HUDEP-2 (cell line): ENCODE data around the gene ARPC4.
"Not testable (repeated sequence)": the region's sequence is repeated elsewhere in the genome, so short reads cannot be mapped to it uniquely, and the experiment has no call there.

Experiments used
- DNase-seq, 76 experiments: peaks; one replicate each; lab custom pipeline; 2025; ENCODE audit not compliant: unreplicated experiment in 76 of 76; lab: John Stamatoyannopoulos, UW

The ARPC4 gene

DNA sequence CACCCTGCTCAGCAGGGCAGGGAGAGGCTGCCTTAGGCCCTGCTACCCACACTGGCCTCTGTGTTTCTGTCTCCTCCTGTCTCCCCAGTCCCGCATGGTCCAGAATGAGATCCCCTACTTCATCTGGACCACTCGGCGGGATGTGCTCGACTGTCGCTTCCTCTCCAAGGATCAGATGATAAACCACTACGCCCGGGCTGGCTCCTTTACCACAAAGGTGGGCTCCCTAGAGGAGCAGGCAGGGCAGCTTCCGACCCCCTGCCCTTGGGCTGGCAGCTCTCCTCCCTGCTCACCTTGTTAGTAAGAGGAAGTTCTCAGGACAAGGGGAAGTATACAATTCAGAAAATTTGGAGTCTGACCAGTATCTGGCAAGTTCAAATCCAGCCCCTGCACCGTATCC is 23.1 kb downstream of the ARPC4 start:
- DNase-seq, result no peak

- no peak for DNase-seq
These were observed 24.6 kb downstream of the ARPC4 start for GRCh38 chr3:9817436-9817835.

- no peak for DNase-seq
These were observed 25.9 kb downstream of the ARPC4 start for GRCh38 chr3:9818666-9819335.

GRCh38 chr3:9820543-9820942 is 27.7 kb downstream of the ARPC4 start:
- no peak for DNase-seq

- peak in 5 of 76 experiments; percentile 1 to 17 (median 4) for DNase-seq
These were observed 28.1 kb downstream of the ARPC4 start for GRCh38 chr3:9820946-9821345.

GRCh38 chr3:9825451-9826040 is 32.7 kb downstream of the ARPC4 start:
- DNase-seq, result no peak

DNA sequence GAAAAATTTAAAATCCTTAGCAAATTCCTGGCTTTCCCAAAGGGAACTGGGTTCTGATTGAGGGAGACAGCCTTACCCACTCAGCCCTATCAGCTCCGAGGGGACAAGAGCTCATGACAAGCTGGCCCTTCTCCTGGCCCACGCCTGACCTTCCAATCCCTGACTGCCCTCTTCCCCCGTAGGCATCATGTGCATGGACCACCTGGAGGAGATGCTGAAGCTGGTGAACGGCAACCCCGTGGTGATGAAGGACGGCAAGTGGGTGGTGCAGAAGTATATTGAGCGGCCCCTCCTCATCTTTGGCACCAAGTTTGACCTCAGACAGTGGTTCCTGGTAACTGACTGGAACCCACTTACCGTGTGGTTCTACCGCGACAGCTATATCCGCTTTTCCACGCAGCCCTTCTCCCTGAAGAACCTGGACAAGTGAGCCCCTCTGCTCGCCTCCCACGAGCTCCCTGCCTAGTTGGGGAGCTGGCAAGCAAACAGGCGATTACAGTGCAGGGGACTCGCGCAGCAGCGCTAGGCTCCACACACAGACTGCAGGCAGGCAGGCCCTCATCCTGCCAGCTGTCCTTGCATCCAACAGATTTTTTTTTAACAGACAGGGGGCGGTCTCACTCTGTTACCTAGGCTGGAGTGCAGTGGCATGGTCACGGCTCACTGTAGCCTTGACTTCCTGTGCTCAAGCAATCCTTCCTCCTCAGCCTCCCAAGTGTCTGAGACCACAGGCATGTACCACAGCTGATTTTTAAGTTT is 34.1 kb downstream of the ARPC4 start:
- peak in 28 of 76 experiments; percentile 4 to 46 (median 14) for DNase-seq

GRCh38 chr3:9828801-9829755 is 36.2 kb downstream of the ARPC4 start:
- no peak for DNase-seq

- no peak for DNase-seq
These were observed 38.4 kb downstream of the ARPC4 start for GRCh38 chr3:9831253-9831652.

DNA sequence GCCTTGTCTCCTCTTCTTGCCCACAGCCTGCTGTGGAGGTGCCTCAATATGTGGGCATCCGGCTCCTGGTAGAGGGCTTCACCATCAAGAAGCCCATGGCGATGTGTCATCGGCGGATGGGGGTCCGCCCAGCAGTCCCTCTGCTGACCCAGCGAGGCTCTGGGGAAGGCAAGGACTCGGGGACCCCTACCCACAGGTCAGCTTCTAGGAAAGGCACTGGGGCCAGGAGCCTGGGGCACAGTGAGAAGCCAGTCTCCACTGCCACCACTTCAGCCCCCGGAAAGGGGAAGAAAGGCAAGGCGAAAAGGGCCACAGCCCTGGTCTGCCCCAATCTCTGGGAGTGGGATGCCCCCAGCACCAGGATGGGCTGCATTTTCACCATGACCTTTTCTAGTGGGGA is 40.2 kb downstream of the ARPC4 start:
- no peak for DNase-seq

DNA sequence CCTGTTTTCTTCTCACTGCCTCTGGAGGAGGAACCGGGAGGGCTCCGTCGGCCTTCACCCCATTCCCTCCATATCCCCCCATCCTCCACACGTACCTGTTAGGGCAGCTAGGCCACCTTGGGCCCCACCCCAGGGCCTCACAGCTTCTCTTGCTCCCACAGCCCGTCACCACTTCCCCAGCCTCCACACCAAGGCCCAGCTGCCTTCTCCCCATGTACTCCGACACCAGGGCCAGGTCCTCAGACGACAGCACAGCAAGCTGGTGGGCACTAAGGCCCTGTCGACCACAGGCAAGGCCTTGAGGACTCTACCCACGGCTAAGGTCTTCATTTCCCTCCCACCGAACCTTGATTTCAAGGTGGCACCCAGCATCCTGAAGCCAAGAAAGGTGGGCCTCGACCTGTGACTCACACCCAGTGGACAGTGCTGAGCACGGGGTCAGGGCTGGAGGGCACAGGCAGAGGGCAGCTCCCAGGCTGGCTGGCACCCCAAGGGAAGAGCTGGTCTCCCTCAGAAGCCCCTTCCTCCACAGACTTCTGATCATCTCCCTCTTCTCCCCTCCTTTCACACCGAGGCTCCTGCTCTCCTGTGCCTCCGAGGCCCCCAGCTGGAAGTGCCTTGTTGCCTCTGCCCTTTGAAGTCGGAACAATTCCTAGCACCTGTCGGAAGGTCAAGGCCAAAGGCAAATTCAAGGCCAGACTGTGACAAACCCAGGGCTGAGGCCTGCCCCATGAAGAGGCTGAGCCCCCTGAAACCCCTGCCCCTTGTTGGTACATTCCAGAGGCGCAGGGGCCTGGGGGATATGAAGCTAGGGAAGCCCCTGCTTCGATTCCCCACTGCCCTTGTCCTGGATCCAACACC is 41.9 kb downstream of the ARPC4 start:
- no peak for DNase-seq

DNA sequence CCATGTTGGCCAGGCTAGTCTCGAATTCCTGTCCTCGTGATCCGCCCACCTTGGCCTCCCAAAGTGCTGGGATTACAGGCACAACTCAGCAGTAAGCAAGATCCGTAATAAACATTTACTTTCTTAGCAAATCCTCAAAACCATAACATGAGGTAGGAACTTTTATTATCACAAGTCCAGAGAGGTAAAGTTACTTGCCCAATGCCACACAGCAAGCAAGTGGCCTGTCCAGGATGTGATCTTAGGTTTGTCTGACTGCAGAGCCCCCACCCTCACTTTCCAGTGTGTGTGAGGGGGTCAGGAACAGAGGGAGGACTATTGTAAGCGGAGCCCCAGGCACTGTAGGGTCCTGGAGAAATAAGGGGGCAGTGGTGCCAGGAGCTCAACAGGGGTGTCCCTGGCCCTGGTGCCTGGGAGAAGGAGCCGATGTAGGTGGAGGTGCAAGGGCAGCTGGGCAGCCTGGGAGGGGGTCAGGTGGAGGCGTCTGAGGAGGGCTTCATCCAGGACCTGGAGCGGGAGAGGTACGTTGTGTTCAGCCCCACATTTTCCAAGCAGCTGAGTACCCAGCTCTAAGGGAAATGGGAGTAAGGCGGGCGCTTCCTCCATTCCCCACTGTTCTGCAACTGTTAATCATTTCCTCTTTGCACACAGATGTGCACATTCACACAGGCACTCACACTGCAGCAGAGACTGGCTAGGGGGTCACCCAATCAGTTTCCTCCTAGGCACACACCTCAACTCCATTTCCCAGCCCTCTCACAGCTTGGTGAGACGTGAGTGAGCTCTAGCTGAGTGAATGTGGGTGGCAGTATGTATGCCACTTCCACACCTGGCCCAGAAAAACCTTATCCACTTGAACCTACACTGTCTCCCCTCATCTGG is 45.1 kb downstream of the ARPC4 start:
- DNase-seq, result no peak

GRCh38 chr3:9838856-9839255 is 46.0 kb downstream of the ARPC4 start:
- DNase-seq, result no peak

DNA sequence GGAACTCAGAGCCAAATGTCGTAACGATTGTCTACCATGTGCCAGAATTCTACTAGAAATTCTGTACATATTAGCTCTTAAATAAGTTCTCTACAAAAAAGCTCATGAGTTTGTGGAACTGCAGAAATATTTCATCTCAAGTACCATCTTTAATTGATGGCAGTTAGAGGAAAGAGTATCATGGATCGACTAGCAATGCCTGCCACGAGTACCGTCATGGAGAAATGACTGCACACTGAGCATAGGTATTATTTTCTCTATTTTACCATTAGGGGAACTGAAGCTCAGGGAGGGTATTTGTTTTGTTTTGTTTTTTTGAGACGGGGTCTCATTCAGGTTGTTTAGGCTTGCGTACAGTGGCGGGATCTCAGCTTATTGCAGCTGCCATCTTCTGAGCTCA is 48.1 kb downstream of the ARPC4 start:
- DNase-seq, result no peak

DNA sequence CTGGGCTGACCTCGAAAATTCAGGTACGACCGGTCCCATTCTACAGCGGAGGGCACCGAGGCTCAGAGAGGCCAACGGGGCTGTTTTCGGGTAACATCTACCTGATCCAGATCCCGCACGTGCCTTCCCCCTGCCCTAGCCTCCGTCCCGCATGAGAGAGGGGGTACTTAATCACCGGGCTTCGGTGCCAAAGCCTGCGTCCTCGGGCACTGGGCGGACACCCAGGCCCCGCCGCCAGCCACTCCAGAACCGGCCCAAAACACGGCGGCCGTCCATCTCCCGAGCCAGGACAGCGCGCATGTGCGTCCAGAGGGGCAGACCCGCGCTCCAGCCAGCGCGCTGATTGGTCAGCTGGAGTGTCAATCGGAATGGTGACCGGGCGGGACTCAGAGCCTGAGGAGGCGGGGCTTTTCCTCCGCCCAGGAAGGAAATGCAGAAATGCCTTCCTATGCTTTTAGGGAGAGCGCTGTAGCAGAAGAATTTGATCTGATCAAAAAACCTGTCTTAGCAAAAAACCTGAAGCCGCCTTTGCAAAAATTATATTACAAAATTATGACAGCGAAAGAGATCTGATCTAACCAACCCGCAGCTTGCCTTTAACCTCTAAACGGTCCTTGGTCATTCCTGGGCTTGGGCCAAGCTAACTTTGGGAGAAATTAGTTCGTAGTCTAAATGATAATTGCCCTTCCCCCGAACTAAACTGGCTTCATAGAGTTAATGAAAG is 51.0 kb downstream of the ARPC4 start, which contains the start of gene RPUSD3:
TSS of gene RPUSD3 (minus strand) at position 294 of the 724 bp plus-strand sequence. CDS start at position 276, 18 bp downstream.
- peak in 75 of 76 experiments; percentile 56 to 98 (median 92) for DNase-seq

DNA sequence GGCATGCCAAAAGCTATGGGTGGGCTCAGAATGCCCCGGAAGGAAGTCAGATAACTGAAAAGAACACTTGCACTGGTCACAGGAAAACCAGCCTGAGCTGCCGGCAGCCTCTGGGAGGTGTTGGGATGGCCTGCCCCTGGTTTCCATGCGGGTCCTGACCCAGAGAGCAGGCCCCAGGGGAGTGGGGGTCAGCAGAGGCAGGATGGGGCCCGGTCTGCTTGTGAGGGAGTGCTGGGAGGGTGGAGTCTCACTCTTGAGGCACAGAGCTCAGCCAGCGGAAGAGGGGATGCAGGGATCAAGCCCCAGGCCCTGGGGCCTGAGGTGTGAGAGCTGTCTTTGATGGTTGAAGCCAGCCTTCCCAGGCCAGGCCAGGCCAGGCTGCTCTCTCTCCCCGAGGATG is 53.3 kb downstream of the ARPC4 start:
- DNase-seq, result no peak

GRCh38 chr3:9846931-9847488 is 54.1 kb downstream of the ARPC4 start:
- no peak for DNase-seq

GRCh38 chr3:9847870-9848269 is 55.0 kb downstream of the ARPC4 start:
- DNase-seq, result not testable (repeated sequence)
